ENCODE data around the gene NKX2-4.

The NKX2-4 gene

DNA sequence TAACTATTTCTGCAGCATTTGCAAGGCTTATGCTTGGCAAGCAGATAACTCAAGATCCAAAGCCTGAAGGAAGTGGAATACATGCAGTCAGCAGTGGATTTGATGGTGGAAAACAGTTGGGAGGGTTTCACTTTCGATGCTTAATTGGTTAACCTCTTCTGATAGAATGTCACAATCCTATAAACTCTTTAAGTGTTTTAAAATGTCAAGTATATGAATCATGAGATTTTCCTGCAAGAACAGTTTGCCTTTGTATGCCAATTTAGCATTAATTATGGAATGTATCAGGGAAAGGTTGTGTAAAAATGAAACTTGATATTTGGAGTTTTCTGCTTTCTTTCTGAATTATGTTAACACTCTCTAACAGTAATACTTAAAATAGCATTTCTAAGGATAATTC, 36.6 kb downstream of the NKX2-4 start:
- no peak for DNase-seq (ENCODE audit: low spot score)

DNA sequence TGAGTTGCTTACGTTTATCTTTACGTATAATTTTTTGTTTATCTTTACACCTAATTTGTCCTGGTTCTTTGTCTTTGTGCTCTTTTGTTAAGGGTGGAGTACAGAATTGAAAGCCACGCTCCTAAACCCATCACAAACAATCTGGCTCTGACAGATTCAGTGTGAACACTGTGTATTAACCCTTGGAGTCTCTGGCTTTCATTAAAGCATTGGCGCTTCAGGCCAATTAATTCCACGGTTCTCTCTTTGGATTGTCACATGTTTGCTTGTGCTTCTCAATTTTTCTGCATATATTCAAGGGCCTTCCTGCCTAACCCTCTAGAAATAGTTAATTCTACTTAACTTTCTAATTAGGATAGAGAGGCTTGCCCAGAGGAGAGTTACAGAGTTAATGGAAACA, 38.6 kb downstream of the NKX2-4 start:
- no peak for DNase-seq (ENCODE audit: low spot score)

DNA sequence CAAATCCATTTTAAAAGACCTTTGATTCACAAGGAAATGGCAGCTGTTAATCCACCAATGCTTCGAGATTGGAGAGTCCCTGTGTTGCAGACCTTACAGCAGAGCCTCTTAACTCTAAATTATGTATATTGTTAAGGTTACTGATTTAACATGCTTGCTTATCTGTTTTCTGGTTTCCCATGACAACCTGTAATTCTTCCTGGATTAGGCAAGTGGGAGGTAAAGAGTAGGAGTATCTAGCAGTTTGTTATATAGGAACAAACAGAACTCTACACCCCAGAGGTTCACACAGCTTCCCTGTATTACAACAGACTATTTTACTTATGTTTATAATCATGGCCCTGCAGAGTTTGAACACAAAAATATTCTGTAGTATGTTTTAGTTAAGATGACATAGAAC, 39.5 kb downstream of the NKX2-4 start:
- DNase-seq (ENCODE audit: low spot score): no peak

GRCh38 chr20:21356386-21356785, 40.9 kb downstream of the NKX2-4 start:
- DNase-seq (ENCODE audit: low spot score): no peak

- DNase-seq (ENCODE audit: low spot score): no peak
These were observed 41.3 kb downstream of the NKX2-4 start for GRCh38 chr20:21355981-21356380.

DNA sequence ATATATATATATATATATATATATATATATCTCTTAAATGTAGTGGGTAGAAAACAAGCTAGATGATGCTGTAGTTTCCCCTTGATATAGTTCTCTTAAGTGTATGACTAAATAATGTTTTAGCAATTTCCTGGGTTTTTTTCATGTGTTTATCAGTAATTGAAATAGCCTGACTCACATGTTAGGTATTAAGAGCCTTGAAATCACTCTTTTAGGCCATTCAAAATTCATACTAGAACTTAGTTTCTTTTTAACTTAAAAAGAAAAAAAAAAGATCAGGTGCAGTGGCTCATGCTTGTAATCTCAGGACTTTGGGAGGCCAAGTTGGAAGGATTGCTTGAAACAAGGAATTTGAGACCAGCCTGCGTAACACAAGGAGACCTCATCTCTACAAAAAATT, 44.1 kb downstream of the NKX2-4 start:
- DNase-seq (ENCODE audit: low spot score): peak; percentile 30

- peak; percentile 17 for DNase-seq (ENCODE audit: low spot score)
These were observed 44.6 kb downstream of the NKX2-4 start for GRCh38 chr20:21352703-21353102.

Measured in GM03348 (cell line).